Activated naive CD4-positive, alpha-beta T cell treated with Interleukin-2 at 50 U/mL for 16 hours (primary cell): Measurements from ENCODE around the gene CCDC136.

Source experiments
- DNase-seq: peaks from one replicate; pipeline ENCODE4 v3.0.0-alpha.2; 2020

The CCDC136 gene

DNA sequence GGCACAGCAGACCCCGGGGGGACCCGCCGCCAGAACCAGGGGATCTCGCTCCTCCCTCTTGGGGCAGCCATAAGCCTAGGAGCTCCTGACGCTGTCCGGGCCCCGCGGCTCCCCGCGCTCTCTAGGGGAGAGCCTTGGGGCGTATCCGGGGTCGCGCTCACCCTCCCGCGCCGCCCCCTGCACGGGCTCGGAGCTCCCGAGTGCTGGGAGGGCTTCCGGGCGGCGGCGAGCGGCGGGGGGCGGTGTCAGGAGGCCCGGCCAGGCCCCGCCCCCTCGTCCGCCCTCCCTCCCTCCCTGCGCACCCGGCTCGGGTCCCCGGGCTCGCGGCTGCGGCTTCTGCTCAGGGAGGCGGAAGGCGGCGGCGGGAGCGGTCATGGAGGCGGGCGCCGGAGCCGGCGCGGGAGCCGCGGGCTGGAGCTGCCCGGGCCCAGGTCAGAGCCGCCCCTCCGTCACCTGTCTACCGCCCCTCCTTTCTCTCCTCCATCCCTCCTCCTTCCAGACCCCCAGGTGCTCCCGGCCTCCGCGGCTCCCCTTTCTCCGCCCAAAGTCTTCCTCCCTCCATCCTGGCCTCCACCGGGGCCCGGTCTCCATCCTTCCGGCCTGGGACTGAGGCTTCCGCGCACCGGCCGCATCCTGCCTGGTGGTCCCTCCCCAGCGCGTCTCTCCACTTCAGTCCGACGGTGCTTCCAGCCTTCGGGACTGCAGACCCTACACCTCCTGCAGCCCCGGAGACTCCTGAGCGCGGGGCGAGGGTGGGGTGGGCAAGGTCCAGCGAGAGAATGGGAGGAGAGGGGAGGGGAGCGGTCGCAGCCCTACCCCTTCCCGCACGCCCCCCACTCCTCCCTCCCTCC, at the start of gene CCDC136:
CCDC136 (plus strand) TSS at position 848 of the 851 bp plus-strand sequence. CDS start 444 bp downstream, outside the sequence.
- peak; percentile 75 for DNase-seq

- DNase-seq, result no peak
Measured at GRCh38 chr7:128742206-128742605, 49.6 kb upstream of the CCDC136 start.

- no peak for DNase-seq
Measured at GRCh38 chr7:128743112-128743772, 48.5 kb upstream of the CCDC136 start.

DNA sequence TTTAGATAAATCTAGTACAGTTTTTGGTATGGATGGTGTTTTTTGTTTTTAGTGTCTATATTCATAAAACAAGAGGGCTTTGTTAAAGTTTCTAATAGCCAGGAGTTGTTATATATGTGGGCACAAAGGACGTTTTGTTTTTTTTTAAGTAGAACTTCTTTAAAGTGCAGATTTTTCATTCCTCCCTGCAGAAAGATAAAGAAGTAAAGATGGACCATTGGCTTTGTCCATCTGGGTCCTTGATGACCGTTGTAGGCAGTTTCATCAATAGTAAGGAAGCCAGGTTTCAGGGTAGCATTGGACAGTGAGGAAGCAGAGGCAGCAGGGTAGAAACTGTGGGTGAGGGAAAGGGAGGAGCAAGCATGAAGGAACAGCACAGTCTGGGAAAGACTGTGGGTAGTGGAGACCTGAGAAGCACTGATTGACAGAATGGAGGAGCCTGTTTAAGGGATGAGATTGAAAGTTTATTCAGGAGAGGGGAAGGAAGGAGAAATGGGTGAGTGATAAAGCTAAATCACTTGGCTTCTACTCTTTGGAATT, 47.3 kb upstream of the CCDC136 start:
- no peak for DNase-seq

DNA sequence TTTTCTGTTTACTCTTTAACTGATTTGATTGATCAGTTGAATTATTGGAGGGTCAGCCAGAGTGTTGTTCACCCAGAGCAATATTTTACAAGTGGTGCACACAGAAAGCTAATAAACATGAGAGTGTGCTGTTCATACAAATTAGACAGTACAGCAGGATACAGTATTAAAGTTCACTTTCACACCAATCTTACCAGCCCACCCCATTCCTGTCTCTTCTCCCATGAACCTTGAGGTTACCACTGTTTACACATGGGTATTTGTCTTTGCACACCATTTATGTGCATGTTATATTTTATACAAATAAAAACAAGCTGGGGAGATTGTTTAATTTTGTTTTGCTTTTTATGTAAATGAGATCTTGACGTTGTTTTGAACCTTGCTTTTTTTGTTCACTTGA, 46.1 kb upstream of the CCDC136 start:
- DNase-seq, result no peak

- no peak for DNase-seq
Measured at GRCh38 chr7:128747327-128748079, 44.3 kb upstream of the CCDC136 start.

DNA sequence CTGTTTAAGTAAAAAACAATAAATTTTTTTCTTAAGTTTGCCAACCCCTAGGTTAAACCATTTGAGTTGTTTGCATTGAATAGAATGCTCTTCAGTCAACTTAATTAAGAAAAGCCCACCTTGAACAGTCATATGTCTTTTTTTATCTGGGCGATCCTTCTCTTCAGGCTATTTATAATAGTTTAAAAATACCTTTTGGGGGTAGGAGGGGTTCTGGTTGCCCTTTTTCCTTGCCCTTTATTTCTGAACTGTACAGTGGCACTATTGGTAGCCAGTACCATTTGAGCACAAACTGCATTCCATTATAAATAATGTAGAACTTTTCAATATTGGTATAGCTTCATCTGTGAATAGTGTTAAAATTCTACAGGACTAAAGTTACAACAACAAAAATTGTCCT, 39.5 kb upstream of the CCDC136 start:
- no peak for DNase-seq

DNA sequence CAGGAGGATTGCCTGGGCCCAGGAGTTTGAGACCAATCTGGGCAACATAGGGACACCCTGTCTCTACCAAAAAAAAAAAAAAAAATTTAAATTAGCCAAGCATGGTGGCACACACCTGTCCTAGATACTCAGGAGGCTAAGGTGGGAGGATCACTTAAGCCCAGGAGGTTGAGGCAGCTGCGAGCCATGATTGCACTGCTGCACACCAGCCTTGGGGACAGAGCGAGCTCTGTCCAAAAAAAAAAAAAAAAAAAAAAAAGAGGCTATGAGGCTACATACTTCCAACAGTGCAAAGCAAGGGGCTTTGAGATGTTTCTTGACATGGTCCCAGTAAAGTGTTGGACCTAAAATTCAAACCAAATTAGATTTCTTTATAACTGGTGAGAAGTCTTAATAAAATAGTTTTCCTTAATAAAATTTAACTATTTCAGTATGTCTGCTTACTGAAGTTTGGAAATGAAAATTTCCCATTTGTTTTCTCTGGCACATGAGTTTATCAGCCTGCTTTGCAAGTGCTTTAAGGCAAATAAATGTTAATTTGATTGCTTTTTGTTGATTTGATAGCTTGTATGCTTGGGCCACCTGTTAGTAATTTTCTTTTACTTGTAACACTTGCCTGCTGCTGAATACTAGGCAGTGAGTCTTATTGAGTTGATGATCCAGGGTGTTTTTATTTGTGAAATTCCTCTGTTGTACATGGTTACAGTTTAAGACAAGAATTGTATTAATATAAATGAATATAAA, 36.5 kb upstream of the CCDC136 start:
- DNase-seq, result no peak

DNA sequence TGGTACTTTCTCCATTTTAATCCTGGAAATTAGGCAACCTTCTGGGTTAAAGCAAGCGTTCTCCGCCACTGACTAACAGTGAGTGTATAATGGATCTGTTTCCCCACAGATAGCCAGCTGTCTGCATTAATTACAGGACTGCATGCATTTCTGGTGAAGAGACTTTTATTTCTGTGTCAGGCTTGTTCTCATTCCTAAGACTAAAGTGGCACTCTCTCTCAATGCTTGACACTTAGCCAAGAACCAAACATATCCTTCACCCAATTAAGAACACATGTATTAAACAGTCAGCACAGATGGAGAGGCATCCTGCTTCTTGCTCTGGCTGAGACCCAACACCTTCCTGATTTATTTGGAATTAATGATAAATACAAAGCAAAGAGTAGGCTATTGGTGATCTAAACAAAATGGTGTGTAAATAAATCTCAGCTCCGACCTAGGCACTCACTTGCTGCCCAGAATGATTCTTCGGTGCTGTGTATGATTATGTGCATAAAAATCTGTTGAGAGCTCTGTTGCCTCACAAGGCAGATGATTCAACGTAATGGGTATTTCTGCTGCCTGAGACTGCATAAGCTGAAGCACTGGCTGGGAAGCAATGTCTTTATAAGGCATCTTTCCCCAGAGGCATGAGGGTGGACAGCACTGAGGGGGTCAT, 35.8 kb upstream of the CCDC136 start:
- DNase-seq, result no peak

DNA sequence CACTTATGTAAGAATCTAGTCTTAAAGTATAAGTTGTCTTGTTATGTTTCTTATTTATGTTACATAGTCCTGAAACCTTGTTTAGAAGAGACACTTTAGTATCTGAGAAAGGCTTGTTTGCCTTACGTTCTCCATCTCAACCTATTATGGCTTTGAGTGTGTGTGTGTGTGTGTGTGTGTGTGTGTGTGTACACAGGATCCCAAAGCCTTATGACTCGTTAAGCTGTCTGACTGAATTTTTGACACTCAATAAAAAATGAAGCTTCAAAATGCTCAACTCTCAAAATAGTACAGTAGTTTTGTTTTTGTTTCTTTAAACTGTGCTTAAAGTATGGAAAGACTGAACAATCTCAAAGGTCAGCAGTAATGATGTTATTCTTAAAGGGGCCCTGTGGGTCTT, 34.6 kb upstream of the CCDC136 start:
- no peak for DNase-seq

DNA sequence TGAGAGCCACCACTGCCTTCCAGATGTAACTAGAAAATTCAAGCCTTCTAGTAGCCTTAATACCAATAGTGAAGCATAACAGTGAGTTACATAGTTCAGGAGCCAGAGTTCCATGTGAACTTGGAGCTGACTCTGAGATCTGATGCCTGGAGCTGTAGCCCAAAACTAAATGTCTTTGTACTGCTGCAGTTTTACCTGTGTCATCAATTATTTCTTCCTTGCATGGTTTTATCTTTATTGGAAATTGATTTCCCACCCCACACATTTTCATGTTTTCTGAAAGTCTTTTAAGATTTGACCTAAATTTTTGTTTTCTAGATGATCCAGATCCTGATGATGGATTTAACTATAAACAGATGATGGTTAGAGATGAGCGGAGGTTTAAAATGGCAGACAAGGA, 33.2 kb upstream of the CCDC136 start:
- no peak for DNase-seq

GRCh38 chr7:128759242-128759641, 32.5 kb upstream of the CCDC136 start:
- DNase-seq, result no peak

- no peak for DNase-seq
Measured at GRCh38 chr7:128763541-128763940, 28.2 kb upstream of the CCDC136 start.

DNA sequence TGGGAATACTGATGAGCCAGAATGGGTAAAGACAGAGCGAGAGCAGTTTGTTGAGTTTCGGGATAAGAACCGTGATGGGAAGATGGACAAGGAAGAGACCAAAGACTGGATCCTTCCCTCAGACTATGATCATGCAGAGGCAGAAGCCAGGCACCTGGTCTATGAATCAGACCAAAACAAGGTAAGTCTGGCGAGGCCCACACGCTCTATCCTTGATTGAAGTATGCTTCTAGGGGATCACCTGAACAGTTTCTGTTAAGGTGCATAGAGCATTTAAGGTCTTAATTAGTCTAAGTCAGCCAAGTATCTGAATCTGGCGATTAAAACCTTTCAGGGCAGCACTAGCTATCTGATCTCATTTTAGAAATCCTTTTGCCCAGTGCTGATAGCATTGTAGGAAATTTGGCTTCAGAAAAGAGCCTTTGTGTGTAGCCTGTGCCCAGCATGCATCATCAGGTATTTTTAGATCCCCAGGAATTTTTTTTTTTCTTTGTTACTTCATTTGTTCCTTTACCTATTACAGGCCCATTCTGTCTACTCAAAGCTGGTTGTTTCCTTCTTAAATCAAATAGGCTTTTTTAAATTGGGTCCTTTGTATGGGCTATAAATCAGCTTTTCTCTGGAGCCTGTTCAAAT, 24.2 kb upstream of the CCDC136 start:
- no peak for DNase-seq

- DNase-seq, result no peak
Measured at GRCh38 chr7:128770233-128770632, 21.5 kb upstream of the CCDC136 start.

DNA sequence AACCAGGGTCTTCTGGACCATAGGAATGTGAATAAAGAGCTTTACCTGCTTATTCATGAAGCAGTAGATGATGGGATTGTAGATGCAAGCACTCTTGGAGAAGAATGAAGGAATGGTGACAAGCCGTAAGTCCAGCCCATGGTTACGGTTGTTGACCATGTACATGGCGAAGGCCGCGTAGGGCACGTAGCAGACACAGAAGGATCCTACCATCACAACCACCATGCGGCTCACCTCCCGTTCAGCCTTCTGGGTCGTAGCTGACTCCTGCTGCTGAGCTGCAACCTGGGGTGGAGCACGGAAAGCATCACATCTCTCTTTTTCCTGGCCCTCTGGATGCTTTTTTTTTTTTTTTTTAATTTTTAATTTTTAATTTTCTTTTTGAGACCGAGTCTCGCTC, 18.2 kb upstream of the CCDC136 start:
- no peak for DNase-seq

DNA sequence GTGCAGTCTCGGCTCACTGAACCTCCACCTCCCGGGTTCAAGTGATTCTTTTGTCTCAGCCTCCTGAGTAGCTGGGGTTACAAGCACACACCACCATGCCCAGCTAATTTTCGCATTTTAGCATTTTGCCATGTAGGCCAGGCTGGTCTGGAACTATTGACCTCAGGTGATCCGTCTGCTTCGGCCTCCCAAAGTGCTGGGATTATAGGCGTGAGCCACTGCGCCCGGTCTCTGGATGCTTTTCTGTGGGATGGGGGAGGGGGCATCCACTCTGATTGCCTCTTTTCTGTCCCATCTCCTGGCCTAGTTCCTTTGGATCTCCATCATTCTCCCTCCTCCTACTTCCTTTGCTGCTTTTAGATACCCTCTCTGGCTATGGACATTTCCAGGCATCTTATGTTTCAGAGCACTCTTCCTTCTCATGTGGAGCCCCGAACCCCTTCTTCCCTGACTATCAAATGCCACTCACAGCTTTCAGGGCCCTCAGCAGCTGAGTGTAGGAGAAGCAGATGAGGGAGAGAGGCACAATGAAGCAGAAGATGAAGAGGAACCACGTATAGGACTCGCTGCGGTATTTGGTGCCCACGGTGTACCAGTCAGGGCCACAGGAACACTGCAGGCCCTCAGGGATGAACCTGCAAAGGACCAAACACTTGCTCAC, 17.6 kb upstream of the CCDC136 start:
- DNase-seq, result no peak

- no peak for DNase-seq
Measured at GRCh38 chr7:128774921-128775320, 16.8 kb upstream of the CCDC136 start.

DNA sequence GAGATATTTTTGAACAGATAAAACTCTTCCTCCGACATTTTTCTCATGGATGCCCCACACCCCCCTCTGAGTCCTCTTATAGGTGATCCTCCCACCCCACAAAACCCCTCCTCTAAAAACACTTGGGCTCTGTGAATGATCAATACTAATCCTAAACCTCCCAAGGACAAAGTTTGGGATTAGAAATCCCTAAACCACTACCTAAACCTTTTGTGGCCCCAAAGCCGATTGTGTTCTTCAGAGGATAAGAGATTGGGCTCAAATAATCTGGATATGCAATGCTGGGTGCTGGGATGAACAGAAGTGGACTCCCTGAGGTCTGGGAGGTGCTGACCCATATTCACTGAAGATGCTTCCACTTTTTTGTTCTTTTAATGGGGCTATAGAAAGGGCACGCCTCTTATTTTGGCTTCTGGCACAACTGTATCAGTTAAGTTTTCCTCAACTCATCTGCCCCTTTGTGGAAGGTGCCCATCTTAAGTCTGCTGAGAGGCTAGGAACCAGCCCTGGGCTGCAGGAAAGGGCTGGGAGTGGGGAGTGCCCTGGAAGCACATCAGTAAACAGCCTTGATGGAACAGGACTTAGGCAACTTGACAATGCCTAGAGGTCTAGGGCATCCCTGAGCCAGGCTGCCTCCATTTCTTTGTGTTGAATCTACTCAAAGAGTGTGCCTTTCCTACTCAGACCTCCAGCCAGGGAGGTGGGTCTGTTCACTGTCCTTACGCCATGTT, 15.9 kb upstream of the CCDC136 start, which contains the start of gene OPN1SW:
OPN1SW (minus strand) TSS at position 51 of the 731 bp plus-strand sequence; CDS start at position 38, 13 bp downstream.
- no peak for DNase-seq
